HG03159 (cell line): Measurements from ENCODE around the gene TENM3.

ENCODE experiments used
- ATAC-seq: cut with Tn5 transposase; IDR thresholded peaks from one replicate; pipeline ENCODE4 v1.9.1; 2021; ENCODE audit warnings: mild to moderate bottlenecking, moderate library complexity; ENCODE audit not compliant: unreplicated experiment

TENM3 gene

GRCh38 chr4:182549356-182549755 lies 306.2 kb downstream of the TENM3 start:
- no peak for ATAC-seq

- ATAC-seq, result no peak
Observed at GRCh38 chr4:182552948-182553347, 309.7 kb downstream of the TENM3 start.

- ATAC-seq, result no peak
Observed at GRCh38 chr4:182553653-182554052, 310.5 kb downstream of the TENM3 start.

GRCh38 chr4:182554736-182555135 lies 311.5 kb downstream of the TENM3 start:
- no peak for ATAC-seq

- no peak for ATAC-seq
Observed at GRCh38 chr4:182555997-182556418, 312.8 kb downstream of the TENM3 start.

GRCh38 chr4:182556580-182556979 lies 313.4 kb downstream of the TENM3 start:
- no peak for ATAC-seq

GRCh38 chr4:182560358-182560757 lies 317.2 kb downstream of the TENM3 start:
- ATAC-seq, result no peak

GRCh38 chr4:182562350-182562749 lies 319.1 kb downstream of the TENM3 start:
- no peak for ATAC-seq

- no peak for ATAC-seq
Observed at GRCh38 chr4:182564724-182565369, 321.6 kb downstream of the TENM3 start.

- ATAC-seq, result no peak
Observed at GRCh38 chr4:182567119-182567518, 323.9 kb downstream of the TENM3 start.

GRCh38 chr4:182569561-182569960 lies 326.4 kb downstream of the TENM3 start:
- no peak for ATAC-seq

GRCh38 chr4:182574706-182575105 lies 331.5 kb downstream of the TENM3 start:
- ATAC-seq, result no peak

- no peak for ATAC-seq
Observed at GRCh38 chr4:182575225-182575624, 332.0 kb downstream of the TENM3 start.

GRCh38 chr4:182576601-182577289 lies 333.5 kb downstream of the TENM3 start:
- ATAC-seq, result no peak

- no peak for ATAC-seq
Observed at GRCh38 chr4:182577411-182577810, 334.2 kb downstream of the TENM3 start.

- no peak for ATAC-seq
Observed at GRCh38 chr4:182578402-182578801, 335.2 kb downstream of the TENM3 start.

GRCh38 chr4:182582245-182582644 lies 339.0 kb downstream of the TENM3 start:
- no peak for ATAC-seq

GRCh38 chr4:182583703-182584415 lies 340.7 kb downstream of the TENM3 start:
- ATAC-seq, result no peak

GRCh38 chr4:182585321-182585720 lies 342.1 kb downstream of the TENM3 start:
- ATAC-seq, result no peak

GRCh38 chr4:182589100-182589499 lies 345.9 kb downstream of the TENM3 start:
- ATAC-seq, result no peak

GRCh38 chr4:182593402-182593801 lies 350.2 kb downstream of the TENM3 start:
- ATAC-seq, result no peak

GRCh38 chr4:182593864-182594263 lies 350.7 kb downstream of the TENM3 start:
- no peak for ATAC-seq
